Activated CD4-positive, alpha-beta T cell treated with anti-CD3 and anti-CD28 coated beads, Interleukin-2, amount 10 ng/mL, durations not matched to agents 24 days and 14 days (primary cell): ENCODE data around the gene MKNK1. TPM values are rescaled to one million over a fixed set of nuclear protein-coding genes. Genes with fewer than 3 reads are reported as not detected.

Experiments used
- DNase-seq: peaks from one replicate; pipeline ENCODE4 v3.0.0; 2022
- H3K27ac Mint-ChIP-seq: one replicate; pipeline ENCODE4 v1.8.0; 2022; ENCODE audit warnings: mild to moderate bottlenecking, mixed read lengths
- H3K27me3 Mint-ChIP-seq: one replicate; pipeline ENCODE4 v1.8.0; 2022; ENCODE audit warnings: mixed read lengths
- H3K36me3 Mint-ChIP-seq: one replicate; pipeline ENCODE4 v1.8.0; 2022; ENCODE audit warnings: low read depth, mild to moderate bottlenecking, mixed read lengths
- H3K4me1 Mint-ChIP-seq: one replicate; pipeline ENCODE4 v1.8.0; 2021; ENCODE audit warnings: mixed read lengths
- H3K4me3 Mint-ChIP-seq: one replicate; pipeline ENCODE4 v1.8.0; 2022; ENCODE audit warnings: mild to moderate bottlenecking, moderate library complexity, mixed read lengths
- H3K9me3 Mint-ChIP-seq: one replicate; pipeline ENCODE4 v1.8.0; 2021; ENCODE audit warnings: mixed read lengths
- intact Hi-C: fragments of 100-400 bp; cut with micrococcal nuclease; formaldehyde crosslinking; loops from one replicate; pipeline ENCODE4 v1.15.1; 2023
- total RNA-seq: library from RNA; stranded (reverse); gene quantifications from 2 replicates; pipeline ENCODE4 v1.2.3, GENCODE V29; 2022

Gene MKNK1
- total RNA-seq, 1 donor from 2014 or later: 42.5 TPM

DNA sequence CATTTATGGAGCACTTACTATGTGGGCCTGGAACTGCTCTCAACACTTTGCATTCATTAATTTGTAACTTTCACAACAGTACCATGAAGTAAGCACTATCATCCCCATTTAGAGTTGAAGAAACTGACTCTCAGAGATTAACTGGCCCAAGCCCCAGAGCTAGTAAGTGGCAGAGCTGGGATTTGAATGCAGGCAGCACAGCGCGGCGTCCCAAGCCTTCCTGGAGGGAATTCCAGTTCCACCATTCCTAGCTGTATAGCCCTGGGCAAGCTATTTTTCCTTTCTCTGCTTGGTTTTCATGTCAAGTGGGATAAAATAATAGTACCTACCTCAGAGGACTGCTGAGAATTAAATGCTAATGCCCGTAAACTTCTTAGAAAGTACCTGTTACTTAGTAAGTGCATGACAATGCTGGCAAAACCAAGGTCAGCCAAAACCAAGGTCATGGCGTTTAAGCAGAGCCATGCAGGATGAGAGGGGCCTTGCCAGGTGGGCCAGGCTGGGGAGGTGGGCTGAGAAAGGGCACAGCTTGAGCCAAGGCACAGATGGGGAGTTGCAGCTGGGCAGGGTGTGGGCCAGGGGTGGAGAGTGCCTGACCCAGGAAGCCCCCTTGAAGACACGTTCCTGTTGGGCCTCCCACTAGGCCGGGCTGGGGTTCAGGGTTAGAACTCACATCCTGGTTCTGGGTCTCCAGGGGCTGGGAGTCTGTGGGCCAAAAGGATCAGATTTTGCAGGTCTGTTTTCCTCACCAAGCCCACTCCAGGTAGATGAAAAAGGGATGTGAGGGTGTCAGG is 48.0 kb downstream of the MKNK1 start:
- no peak for DNase-seq
- intact Hi-C loops: no loop called here
- H3K36me3 Mint-ChIP-seq: peaks cover 12% of the 10 kb centered on the region
- H3K4me3 Mint-ChIP-seq: no peak overlapping the region
- H3K9me3 Mint-ChIP-seq: no peaks in the 10 kb centered on the region
- no peaks in the 10 kb centered on the region for H3K4me1 Mint-ChIP-seq
- peaks cover 6% of the 10 kb centered on the region for H3K27me3 Mint-ChIP-seq
- H3K27ac Mint-ChIP-seq: peak overlapping the region; percentile 58

- no peak overlapping the region for H3K27ac Mint-ChIP-seq
- no peaks in the 10 kb centered on the region for H3K9me3 Mint-ChIP-seq
Observed at GRCh38 chr1:46554597-46555381, 49.3 kb downstream of the MKNK1 start.

DNA sequence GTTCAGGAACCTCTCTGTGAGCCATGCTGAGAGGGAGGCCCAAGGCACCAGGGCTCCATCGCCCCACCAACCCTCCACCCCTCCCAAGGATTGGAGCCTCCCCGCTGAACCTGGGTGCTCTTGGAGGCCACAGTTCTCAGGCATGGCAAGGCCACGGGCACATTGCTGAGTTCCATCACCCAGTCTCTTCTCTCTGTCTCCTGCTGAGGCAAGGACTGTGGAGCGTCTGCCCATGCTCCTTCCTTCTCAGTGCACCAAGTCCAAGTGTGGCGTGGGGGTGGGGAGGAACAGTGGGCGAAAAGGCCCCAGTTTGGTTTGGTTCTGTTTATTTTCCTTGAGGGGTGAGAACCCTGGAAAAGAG is 49.9 kb downstream of the MKNK1 start:
- H3K27me3 Mint-ChIP-seq: peaks cover 8% of the 10 kb centered on the region
- no peak overlapping the region for H3K27ac Mint-ChIP-seq
- H3K4me1 Mint-ChIP-seq: peaks cover 8% of the 10 kb centered on the region
- H3K4me3 Mint-ChIP-seq: no peak overlapping the region
- intact Hi-C loops: no loop called here
- no peaks in the 10 kb centered on the region for H3K9me3 Mint-ChIP-seq
- DNase-seq: no peak
- H3K36me3 Mint-ChIP-seq: peaks cover 7% of the 10 kb centered on the region

More at GRCh38 chr1:46554597-46555381, 49.3 kb downstream of the MKNK1 start:
- H3K4me1 Mint-ChIP-seq: peaks cover 2% of the 10 kb centered on the region
- no peak for DNase-seq
- H3K27me3 Mint-ChIP-seq: peaks cover 8% of the 10 kb centered on the region
- H3K36me3 Mint-ChIP-seq: peaks cover 10% of the 10 kb centered on the region
- intact Hi-C loops: no loop called here
- H3K4me3 Mint-ChIP-seq: no peak overlapping the region

- Mint-ChIP-seq H3K9me3 (no peaks in the 10 kb centered on the region), H3K4me1 (peaks cover 9% of the 10 kb centered on the region), H3K27me3 (peaks cover 8% of the 10 kb centered on the region), H3K27ac (no peak overlapping the region), H3K36me3 (peaks cover 4% of the 10 kb centered on the region), H3K4me3 (no peak overlapping the region)
- no peak for DNase-seq
- intact Hi-C loops: no loop called here
Observed at GRCh38 chr1:46553506-46553905, 50.6 kb downstream of the MKNK1 start.

GRCh38 chr1:46552357-46553237 is 51.5 kb downstream of the MKNK1 start:
- Mint-ChIP-seq H3K4me3 (no peak overlapping the region), H3K36me3 (peaks cover under 1% of the 10 kb centered on the region), H3K4me1 (peaks cover 12% of the 10 kb centered on the region), H3K27ac (no peak overlapping the region), H3K27me3 (peaks cover 8% of the 10 kb centered on the region), H3K9me3 (no peaks in the 10 kb centered on the region)
- DNase-seq: no peak
- intact Hi-C loops: no loop called here

DNA sequence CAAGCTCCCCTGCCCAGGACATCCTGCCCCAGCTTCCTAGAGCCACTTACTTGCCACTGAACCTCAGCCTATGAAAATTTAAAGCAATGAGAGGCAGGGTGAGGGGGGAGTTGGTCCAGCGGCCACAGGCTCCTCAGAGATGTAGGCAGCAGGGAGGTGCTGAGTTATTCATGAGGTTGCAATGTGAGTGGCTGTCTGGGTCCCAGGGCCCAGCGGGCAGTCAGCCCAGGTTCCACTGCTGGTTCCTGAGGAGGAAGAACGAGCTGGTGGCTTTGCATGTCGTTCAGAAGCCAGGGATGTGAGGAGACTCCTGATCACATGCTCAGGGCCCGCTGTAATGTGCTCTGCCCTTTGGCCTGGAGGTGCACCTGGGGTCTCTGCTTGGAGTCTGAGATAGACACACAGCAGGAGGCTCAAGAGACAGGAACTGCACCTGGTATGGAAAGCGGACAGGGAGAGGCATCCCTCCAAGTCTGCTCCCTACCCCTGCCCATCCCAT is 52.4 kb downstream of the MKNK1 start, which contains the start of gene KNCN:
Gene KNCN, minus strand, starts transcription at position 51 of the 499 bp plus-strand sequence. CDS start 432 bp downstream, outside the sequence.
- H3K9me3 Mint-ChIP-seq: no peaks in the 10 kb centered on the region

DNA sequence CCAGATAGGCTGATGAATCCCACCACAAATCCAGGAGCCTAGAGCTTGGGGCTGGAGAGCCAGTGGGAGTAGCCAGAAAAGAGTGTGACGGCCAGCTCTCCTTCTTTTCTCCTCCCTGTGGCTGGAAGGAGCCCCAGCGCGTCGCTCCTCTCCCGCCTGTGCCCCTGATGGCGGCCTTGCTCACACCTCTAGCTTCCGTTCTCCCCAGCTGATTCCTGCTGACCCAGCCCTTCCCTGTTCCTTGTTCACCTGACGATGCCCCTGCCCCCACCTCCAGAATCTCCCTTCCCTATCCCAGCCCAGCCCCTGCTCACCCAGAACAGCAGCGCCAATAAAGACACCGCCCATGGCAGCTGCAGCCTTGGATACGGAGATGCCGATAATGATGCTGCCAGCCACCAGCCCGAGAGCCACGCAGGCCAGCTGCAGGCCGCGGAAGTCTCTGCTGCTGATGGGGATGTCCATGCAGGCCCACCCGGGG is 53.3 kb downstream of the MKNK1 start:
- H3K27me3 Mint-ChIP-seq: peaks cover 17% of the 10 kb centered on the region
- intact Hi-C loops: no loop called here
- no peak overlapping the region for H3K27ac Mint-ChIP-seq
- peaks cover 12% of the 10 kb centered on the region for H3K4me1 Mint-ChIP-seq
- no peak for DNase-seq
- no peak overlapping the region for H3K4me3 Mint-ChIP-seq
- H3K9me3 Mint-ChIP-seq: no peaks in the 10 kb centered on the region
- no peaks in the 10 kb centered on the region for H3K36me3 Mint-ChIP-seq

More for the DNA sequence above, 52.4 kb downstream of the MKNK1 start, which contains the start of gene KNCN:
- Mint-ChIP-seq H3K4me1 (peaks cover 12% of the 10 kb centered on the region), H3K27ac (no peak within 1 kb of the TSS), H3K36me3 (no peaks in the 10 kb centered on the region), H3K27me3 (peaks cover 10% of the 10 kb centered on the region), H3K4me3 (no peak within 1 kb of the TSS)
- DNase-seq: no peak
- intact Hi-C loops: no loop called here

DNA sequence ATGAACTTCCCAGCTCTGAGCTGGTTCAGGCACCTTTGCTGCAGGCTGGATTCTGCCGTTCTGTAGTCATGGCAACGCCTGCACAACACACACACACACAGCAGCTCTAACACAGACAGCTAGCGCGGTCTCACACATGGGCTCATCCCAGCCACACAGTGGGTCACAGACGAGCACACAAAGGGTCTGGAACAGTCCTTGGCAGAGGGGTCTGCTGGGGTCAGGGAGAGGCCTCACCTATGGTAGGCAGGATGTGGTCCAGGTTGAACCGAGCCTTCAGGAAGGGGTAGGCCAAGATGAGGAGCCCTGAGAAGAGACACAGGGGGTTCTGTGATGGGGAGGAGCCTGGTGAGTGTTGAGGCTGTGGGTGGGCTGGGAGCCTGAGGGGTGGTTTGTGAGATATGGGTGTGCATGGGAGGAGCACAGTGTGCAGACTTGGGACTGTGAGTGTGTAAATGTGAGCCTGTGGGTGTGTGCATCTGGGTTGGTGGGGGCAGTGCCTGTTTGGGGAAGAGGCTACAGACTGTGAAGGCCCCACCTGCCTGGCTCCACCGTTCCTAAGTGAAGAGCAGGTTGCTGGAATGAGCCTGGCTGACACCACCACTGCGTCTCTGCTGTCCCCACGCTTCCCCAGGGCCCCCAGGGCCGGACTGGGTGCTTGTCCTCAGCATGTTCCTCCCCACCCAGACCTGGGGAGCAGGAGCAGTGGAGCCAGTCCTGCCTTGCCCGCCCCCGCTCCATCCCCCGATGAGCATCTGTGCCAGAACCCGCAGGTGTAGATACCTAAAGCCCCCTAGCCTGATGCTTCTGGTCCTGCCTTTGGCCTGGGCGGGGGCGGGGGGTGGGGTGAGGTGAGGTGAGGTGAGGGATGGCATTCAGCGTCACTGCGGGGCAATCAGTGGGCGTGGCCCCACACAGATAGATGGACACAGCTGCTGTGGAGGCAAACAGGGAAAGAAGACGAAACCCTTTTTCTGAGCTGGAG is 54.1 kb downstream of the MKNK1 start:
- Mint-ChIP-seq H3K9me3 (no peaks in the 10 kb centered on the region), H3K4me3 (no peak overlapping the region), H3K27me3 (peaks cover 25% of the 10 kb centered on the region), H3K27ac (peak overlapping the region; percentile 11), H3K36me3 (no peaks in the 10 kb centered on the region), H3K4me1 (peaks cover 15% of the 10 kb centered on the region)
- intact Hi-C loops: no loop called here
- DNase-seq: peak; percentile 82

DNA sequence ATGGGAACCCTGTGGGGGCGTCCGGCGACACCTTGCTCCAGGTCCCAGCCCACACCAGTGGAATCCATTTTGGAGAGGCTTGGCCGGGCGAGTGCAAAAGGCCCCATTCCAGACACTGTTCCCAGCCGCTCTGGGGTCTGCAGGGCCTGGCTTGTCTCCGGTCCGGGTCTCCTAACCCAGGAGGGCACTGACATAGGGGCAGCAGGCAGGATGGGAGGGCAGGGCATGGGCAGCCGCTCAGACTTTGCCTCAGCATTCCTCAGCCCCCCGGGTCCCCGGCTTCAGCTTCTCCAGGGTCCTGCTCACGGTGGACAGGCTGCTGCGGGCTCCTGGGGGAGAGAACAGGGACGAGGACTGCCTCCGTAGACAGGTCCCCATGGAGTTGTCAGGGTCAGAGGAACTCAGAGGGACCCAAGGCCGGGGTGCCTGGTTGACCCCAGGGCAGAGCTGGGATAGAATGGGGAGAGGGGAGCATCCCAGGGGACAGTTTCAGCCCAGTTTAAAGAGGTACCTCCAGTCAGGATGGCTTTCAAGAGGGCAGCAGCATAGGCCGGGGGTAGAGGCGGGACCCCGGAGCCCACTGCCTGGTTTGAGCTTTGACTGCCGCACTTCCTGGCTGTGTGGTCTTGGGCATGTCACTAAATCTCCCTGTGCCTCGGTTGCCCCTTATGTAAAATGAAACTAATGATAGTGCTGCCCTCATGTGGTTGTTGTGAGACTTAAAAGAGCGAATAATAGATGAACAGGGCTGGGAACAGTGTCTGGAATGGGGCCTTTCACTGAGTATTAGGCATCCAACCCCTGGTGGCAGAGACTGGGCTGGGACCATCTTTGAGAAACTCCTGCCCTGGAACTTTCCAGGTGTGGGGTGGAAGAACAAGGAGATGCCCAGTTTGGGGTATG is 56.3 kb downstream of the MKNK1 start:
- H3K27me3 Mint-ChIP-seq: peaks cover 45% of the 10 kb centered on the region
- H3K36me3 Mint-ChIP-seq: no peaks in the 10 kb centered on the region

GRCh38 chr1:46546210-46546609 is 57.9 kb downstream of the MKNK1 start:
- H3K27ac Mint-ChIP-seq: no peak overlapping the region

More for the DNA sequence above, 56.3 kb downstream of the MKNK1 start:
- DNase-seq: peak; percentile 66
- Mint-ChIP-seq H3K27ac (no peak overlapping the region), H3K4me1 (peaks cover 17% of the 10 kb centered on the region), H3K9me3 (no peaks in the 10 kb centered on the region), H3K4me3 (no peak overlapping the region)
- intact Hi-C loops: no loop called here

DNA sequence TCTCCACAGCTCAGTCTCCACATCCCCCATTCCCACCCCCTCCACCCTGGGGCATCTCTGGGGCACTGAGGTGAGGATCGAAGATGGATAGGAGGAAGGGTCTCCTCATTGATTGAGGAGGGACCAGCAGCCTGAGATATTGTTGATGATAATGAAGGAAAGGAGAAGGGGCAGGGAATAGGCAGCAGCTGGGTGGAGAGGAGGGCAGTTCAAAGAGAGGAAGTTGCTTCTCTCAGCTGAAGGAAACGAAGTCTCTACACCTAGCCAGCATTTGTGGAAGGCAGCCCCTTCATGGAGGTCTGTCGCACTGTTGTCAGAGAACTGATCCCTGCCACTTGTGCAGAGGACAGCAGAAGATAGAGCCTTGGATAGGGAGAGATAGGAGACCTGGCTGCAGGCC is 58.3 kb downstream of the MKNK1 start:
- no peak overlapping the region for H3K27ac Mint-ChIP-seq
- no peaks in the 10 kb centered on the region for H3K36me3 Mint-ChIP-seq
- no peaks in the 10 kb centered on the region for H3K9me3 Mint-ChIP-seq
- intact Hi-C loops: no loop called here
- H3K4me3 Mint-ChIP-seq: no peak overlapping the region
- no peak for DNase-seq
- peaks cover 17% of the 10 kb centered on the region for H3K4me1 Mint-ChIP-seq
- peaks cover 48% of the 10 kb centered on the region for H3K27me3 Mint-ChIP-seq

More at GRCh38 chr1:46546210-46546609, 57.9 kb downstream of the MKNK1 start:
- Mint-ChIP-seq H3K4me3 (no peak overlapping the region), H3K4me1 (peaks cover 17% of the 10 kb centered on the region), H3K27me3 (peaks cover 49% of the 10 kb centered on the region), H3K9me3 (no peaks in the 10 kb centered on the region), H3K36me3 (no peaks in the 10 kb centered on the region)
- DNase-seq: no peak
- intact Hi-C loops: no loop called here
